ENCODE measurements around the gene SLC9A8.

Gene SLC9A8

GRCh38 chr20:49838546-49838945 lies 25.9 kb downstream of the SLC9A8 start:
- H3K27me3 ChIP-seq = no peaks in the 10 kb centered on the region
- H3K36me3 ChIP-seq = peaks cover 6% of the 10 kb centered on the region
- H3K27ac ChIP-seq = peak overlapping the region; percentile 19
- no peaks in the 10 kb centered on the region for H3K9me3 ChIP-seq
- no peak for TF ChIP-seq CTCF (IDR thresholded peaks at IDR 0.05)
- H3K4me1 ChIP-seq (ENCODE audit: control insufficient read depth in 1 of 2, insufficient read depth in 1 of 2, low read depth in 1 of 2, low read length in 1 of 2) = peaks cover 25 to 33% of the 10 kb centered on the region in 2 experiments
- H3K4me3 ChIP-seq (ENCODE audit: low read depth in 1 of 2, low read length in 1 of 2) = no peak overlapping the region

GRCh38 chr20:49843139-49843538 lies 30.5 kb downstream of the SLC9A8 start:
- Histone ChIP-seq H3K4me1 (ENCODE audit: control insufficient read depth in 1 of 2, insufficient read depth in 1 of 2, low read depth in 1 of 2, low read length in 1 of 2) (peaks cover 52% of the 10 kb centered on the region in 2 experiments), H3K9me3 (no peaks in the 10 kb centered on the region), H3K27ac (peak overlapping the region; percentile 76), H3K36me3 (peaks cover 14% of the 10 kb centered on the region), H3K4me3 (ENCODE audit: low read depth in 1 of 2, low read length in 1 of 2) (no peak overlapping the region), H3K27me3 (no peaks in the 10 kb centered on the region)
- TF ChIP-seq CTCF (IDR thresholded peaks at IDR 0.05) = no peak

GRCh38 chr20:49843770-49844380 lies 31.2 kb downstream of the SLC9A8 start:
- no peaks in the 10 kb centered on the region for H3K9me3 ChIP-seq
- H3K4me3 ChIP-seq (ENCODE audit: low read depth in 1 of 2, low read length in 1 of 2) = no peak overlapping the region
- H3K27ac ChIP-seq = peak overlapping the region; percentile 76
- peaks cover 22% of the 10 kb centered on the region for H3K36me3 ChIP-seq
- peaks cover 44 to 45% of the 10 kb centered on the region in 2 experiments for H3K4me1 ChIP-seq (ENCODE audit: control insufficient read depth in 1 of 2, insufficient read depth in 1 of 2, low read depth in 1 of 2, low read length in 1 of 2)
- TF ChIP-seq CTCF (IDR thresholded peaks at IDR 0.05) = no peak
- H3K27me3 ChIP-seq = no peaks in the 10 kb centered on the region

- Histone ChIP-seq H3K9me3 (no peaks in the 10 kb centered on the region), H3K4me1 (ENCODE audit: control insufficient read depth in 1 of 2, insufficient read depth in 1 of 2, low read depth in 1 of 2, low read length in 1 of 2) (peaks cover 47% of the 10 kb centered on the region in 2 experiments), H3K4me3 (ENCODE audit: low read depth in 1 of 2, low read length in 1 of 2) (no peak overlapping the region), H3K36me3 (peaks cover 29% of the 10 kb centered on the region), H3K27ac (peak overlapping the region; percentile 76), H3K27me3 (no peaks in the 10 kb centered on the region)
- TF ChIP-seq CTCF (IDR thresholded peaks at IDR 0.05) = no peak
These were observed 32.4 kb downstream of the SLC9A8 start for GRCh38 chr20:49845060-49845459.

- Histone ChIP-seq H3K27ac (peak overlapping the region; percentile 76), H3K36me3 (peaks cover 38% of the 10 kb centered on the region), H3K4me3 (ENCODE audit: low read depth in 1 of 2, low read length in 1 of 2) (no peak overlapping the region), H3K9me3 (no peaks in the 10 kb centered on the region), H3K4me1 (ENCODE audit: control insufficient read depth in 1 of 2, insufficient read depth in 1 of 2, low read depth in 1 of 2, low read length in 1 of 2) (peaks cover 60% of the 10 kb centered on the region in 2 experiments), H3K27me3 (no peaks in the 10 kb centered on the region)
- TF ChIP-seq CTCF (IDR thresholded peaks at IDR 0.05) = peak; percentile 60
These were observed 33.7 kb downstream of the SLC9A8 start for GRCh38 chr20:49846206-49846807.
